Measurements from ENCODE around the gene DENND2C.

DNA sequence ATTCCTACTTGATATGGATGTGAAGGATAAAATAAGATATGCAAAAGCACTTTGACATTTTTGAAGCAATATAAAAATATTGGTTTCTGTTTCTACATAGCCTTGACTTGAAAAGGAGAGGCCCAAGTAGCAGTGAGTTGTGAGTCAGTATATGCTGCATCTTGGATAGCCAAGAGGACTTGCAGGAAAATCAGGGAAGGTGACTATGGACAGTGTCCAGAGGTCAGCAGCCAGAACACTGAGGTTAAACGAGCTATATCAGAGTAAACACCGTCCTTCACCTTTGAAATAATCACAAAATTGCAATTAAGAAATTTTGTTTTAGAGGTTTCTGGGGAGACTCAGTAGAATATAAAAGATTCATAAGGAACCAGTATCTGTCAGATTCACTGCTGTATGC lies 32.1 kb upstream of the DENND2C start:
- TF ChIP-seq, protein P1, sequence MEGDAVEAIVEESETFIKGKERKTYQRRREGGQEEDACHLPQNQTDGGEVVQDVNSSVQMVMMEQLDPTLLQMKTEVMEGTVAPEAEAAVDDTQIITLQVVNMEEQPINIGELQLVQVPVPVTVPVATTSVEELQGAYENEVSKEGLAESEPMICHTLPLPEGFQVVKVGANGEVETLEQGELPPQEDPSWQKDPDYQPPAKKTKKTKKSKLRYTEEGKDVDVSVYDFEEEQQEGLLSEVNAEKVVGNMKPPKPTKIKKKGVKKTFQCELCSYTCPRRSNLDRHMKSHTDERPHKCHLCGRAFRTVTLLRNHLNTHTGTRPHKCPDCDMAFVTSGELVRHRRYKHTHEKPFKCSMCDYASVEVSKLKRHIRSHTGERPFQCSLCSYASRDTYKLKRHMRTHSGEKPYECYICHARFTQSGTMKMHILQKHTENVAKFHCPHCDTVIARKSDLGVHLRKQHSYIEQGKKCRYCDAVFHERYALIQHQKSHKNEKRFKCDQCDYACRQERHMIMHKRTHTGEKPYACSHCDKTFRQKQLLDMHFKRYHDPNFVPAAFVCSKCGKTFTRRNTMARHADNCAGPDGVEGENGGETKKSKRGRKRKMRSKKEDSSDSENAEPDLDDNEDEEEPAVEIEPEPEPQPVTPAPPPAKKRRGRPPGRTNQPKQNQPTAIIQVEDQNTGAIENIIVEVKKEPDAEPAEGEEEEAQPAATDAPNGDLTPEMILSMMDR (IDR thresholded peaks at IDR 0.05) = no peak
- TF ChIP-seq EP300 (IDR thresholded peaks at IDR 0.05) = no peak

Measured in ovary (tissue), 3 donors.